Right ventricle myocardium inferior (tissue), 1 donor: ENCODE data around the gene ZFHX3. TPM values are rescaled to one million over a fixed set of nuclear protein-coding genes. Genes with fewer than 3 reads are reported as not detected.

ENCODE experiments used
- ATAC-seq: fragments of 200-7000 bp; cut with Tn5 transposase; one replicate; pipeline ENCODE4 v1.9.1; 2020; ENCODE audit warnings: mild to moderate bottlenecking, moderate library complexity
- DNase-seq: peaks from one replicate; pipeline ENCODE4 v3.0.0; 2021; ENCODE audit errors: missing footprints
- intact Hi-C: fragments of 100-400 bp; cut with DNase I; formaldehyde crosslinking; loops from one replicate; pipeline ENCODE4 v1.11.0; 2022
- total RNA-seq: library from RNA; stranded (reverse); fragmentation: NEBNext Ultra II Directional; extraction: Animal tissue kit (Norgen Biotek cat#: 25700); gene quantifications from one replicate; pipeline ENCODE4 v1.2.1, GENCODE V29; 2021
- donor health status: DM: no; HTN: yes; CAD: no; lungs with severe emphysema.

ZFHX3 gene
- total RNA-seq, 1 donor from 2014 or later: 8.4 TPM

DNA sequence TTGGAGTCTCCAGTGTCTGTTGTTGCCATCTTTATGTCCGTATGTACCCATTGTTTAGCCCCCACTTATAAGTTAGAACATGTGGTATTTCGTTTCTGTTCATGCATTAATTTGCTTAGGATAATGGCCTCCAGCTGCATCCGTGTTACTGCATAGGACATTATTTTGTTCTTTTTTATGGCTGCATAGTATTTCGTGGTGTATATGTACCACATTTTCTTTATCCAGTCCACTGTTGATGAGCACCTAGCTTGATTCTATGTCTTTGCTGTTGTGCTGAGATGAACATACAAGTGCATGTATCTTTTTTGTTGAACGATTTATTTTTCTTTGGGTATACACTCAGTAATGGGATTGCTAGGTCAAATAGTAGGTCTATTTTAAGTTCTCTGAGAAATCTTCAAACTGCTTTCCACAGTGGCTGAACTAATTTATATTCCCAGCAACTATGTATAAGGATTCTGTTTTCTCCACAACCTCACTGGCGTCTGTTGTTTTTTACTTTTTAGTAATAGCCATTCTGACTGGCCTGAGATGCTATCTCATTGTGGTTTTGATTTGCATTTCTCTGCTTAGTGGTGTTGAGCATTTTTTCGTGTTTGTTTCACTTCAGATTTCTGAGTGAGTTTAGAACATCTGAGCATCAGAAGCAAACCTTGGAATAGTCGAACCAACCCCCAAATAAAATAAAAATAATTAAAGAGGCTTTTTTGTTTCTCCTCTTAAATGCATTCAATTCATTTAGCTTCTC lies 304.7 kb downstream of the ZFHX3 start:
- ATAC-seq: no peak
- DNase-seq: no peak
- intact Hi-C loops: no loop called here

DNA sequence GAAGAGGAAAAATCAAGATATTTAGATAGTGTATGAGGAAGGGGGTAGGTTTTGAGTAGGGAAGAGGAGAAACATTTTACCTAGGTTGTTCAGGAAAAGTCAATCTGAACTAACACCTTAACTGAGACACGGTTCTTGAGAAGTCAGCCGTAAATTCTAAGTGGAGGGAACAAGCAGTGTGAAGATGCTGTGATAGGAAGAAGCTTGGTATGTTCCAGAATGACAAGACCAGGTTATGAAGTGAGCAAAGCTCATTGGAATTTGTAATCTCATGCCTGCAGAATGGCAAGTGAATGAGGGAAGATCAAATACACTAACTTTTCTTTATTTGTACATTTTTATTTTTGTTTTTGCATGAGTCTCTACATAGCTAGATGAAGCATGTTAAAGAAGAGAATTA lies 307.6 kb downstream of the ZFHX3 start:
- ATAC-seq (no peak), DNase-seq (no peak)
- intact Hi-C loops: no loop called here

DNA sequence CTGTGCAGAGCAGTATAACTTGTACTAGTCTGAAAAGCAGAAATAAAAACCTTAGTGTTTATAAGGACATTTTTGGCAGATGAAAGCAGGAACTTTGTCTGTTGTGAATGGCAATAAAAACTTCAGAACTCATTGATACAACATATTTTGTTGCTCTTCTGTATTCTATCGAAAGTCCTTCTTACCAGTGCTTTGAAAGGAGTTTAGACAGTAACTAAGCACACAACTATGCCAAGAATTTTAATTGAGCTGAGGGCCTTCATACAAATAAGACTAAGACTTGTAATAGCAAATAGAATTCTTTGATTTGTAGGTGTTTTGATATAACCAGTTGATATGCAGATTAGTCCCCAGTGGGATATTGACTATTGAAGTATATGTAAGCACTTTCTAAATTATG lies 308.4 kb downstream of the ZFHX3 start:
- no peak for ATAC-seq
- no peak for DNase-seq
- intact Hi-C loops: no loop called here

DNA sequence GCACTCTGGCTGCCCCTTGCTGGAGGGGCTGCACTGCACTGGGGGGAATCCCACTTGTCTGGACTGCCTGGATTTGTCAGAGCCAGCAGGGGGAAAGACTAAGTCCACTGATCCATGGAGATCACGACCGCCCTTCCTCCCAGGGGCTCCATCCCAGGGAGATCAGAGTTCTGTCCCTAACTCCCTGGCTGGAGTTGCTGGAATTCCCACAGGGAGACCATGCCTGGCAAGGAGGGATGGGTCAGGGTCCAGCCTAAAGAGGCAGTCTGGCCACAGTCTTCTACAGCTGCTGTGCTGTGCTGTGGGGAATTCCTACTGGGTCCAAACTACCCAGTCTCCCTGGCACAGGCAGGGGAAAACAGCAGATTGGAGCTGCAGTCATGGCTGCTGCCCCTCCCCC lies 311.9 kb downstream of the ZFHX3 start:
- DNase-seq (no peak), ATAC-seq (no peak)
- intact Hi-C loops: no loop called here
